WTC11 (cell line): ENCODE data around the gene HBG1. TPM values are rescaled to one million over a fixed set of nuclear protein-coding genes. Genes with fewer than 3 reads are reported as not detected.

ENCODE experiments used
- ATAC-seq: fragments of 200-7000 bp; cut with Tn5 transposase; 2 replicates; pipeline ENCODE4 v1.10.0; 2021; ENCODE audit warnings: mild to moderate bottlenecking, moderate library complexity
- CTCF ChIA-PET: fragments of 300-600 bp; sonication (Branson Sonifier 250); formaldehyde crosslinking; loops from one replicate; lab custom pipeline; 2021; ENCODE audit warnings: antibody characterized with exemption; lab: Charles Lee
- POLR2A ChIA-PET: fragments of 350-600 bp; sonication (Branson Sonifier 250); formaldehyde crosslinking; loops from one replicate; lab custom pipeline; 2021; ENCODE audit warnings: antibody characterized with exemption; lab: Charles Lee
- DNase-seq: peaks from one replicate; pipeline ENCODE4 v3.0.0; 2021; ENCODE audit warnings: low spot score
- H3K27ac Mint-ChIP-seq: 2 replicates; pipeline ENCODE4 v1.8.0; 2021; ENCODE audit warnings: mixed read lengths
- H3K27me3 Mint-ChIP-seq: 2 replicates; pipeline ENCODE4 v1.8.0; 2021; ENCODE audit warnings: low read depth, mild to moderate bottlenecking, moderate library complexity, mixed read lengths
- H3K36me3 Mint-ChIP-seq: 2 replicates; pipeline ENCODE4 v1.8.0; 2021; ENCODE audit warnings: mixed read lengths
- H3K4me1 Mint-ChIP-seq: 2 replicates; pipeline ENCODE4 v1.8.0; 2022; ENCODE audit warnings: mixed read lengths
- H3K4me3 Mint-ChIP-seq: 2 replicates; pipeline ENCODE4 v1.8.0; 2021; ENCODE audit warnings: mild to moderate bottlenecking, moderate library complexity, mixed read lengths
- H3K9me3 Mint-ChIP-seq: 2 replicates; pipeline ENCODE4 v1.8.0; 2021; ENCODE audit warnings: mixed read lengths
- CBFB ChIP-seq: sonication (generic); formaldehyde crosslinking; IDR thresholded peaks from 2 replicates; pipeline ENCODE4 v1.8.1; 2022; ENCODE audit warnings: mild to moderate bottlenecking, low read depth, missing genetic modification reagents
- ELF4 ChIP-seq: sonication (generic); formaldehyde crosslinking; IDR thresholded peaks from 2 replicates; pipeline ENCODE4 v1.8.1; 2022; ENCODE audit warnings: low read depth, mild to moderate bottlenecking, moderate library complexity, missing genetic modification reagents
- GABPB1 ChIP-seq: sonication (generic); formaldehyde crosslinking; IDR thresholded peaks from 2 replicates; pipeline ENCODE4 v1.8.1; 2023; ENCODE audit warnings: mild to moderate bottlenecking, missing genetic modification reagents
- GRHL2 ChIP-seq: fragments of 250-450 bp; sonication (Bioruptor Pico); IDR thresholded peaks from 2 replicates; pipeline ENCODE4 v1.8.0; 2022; ENCODE audit warnings: mild to moderate bottlenecking, moderate library complexity; ENCODE audit not compliant: insufficient replicate concordance, severe bottlenecking
- HMGA2 ChIP-seq: fragments of 250-450 bp; sonication (Bioruptor Pico); IDR thresholded peaks from 2 replicates; pipeline ENCODE4 v1.4.0; 2021; ENCODE audit warnings: mild to moderate bottlenecking, moderate library complexity
- NFATC4 ChIP-seq: fragments of 250-450 bp; sonication (Bioruptor Pico); IDR thresholded peaks from 2 replicates; pipeline ENCODE4 v1.9.0; 2021; ENCODE audit warnings: mild to moderate bottlenecking
- NFE2L1 ChIP-seq: sonication (generic); formaldehyde crosslinking; IDR thresholded peaks from 2 replicates; pipeline ENCODE4 v1.8.1; 2023; ENCODE audit warnings: missing genetic modification reagents
- RORB ChIP-seq: fragments of 250-450 bp; sonication (Bioruptor Pico); IDR thresholded peaks from 2 replicates; pipeline ENCODE4 v1.9.0; 2021; ENCODE audit warnings: mild to moderate bottlenecking
- SP1 ChIP-seq: sonication (generic); formaldehyde crosslinking; conservative IDR thresholded peaks from 2 replicates; pipeline ENCODE4 v1.8.1; 2022; ENCODE audit warnings: missing genetic modification reagents
- ZNF138 ChIP-seq: sonication (generic); formaldehyde crosslinking; conservative IDR thresholded peaks from 2 replicates; pipeline ENCODE4 v1.8.1; 2022; ENCODE audit warnings: mild to moderate bottlenecking, moderate library complexity, missing genetic modification reagents
- ZNF219 ChIP-seq: sonication (generic); formaldehyde crosslinking; IDR thresholded peaks from 2 replicates; pipeline ENCODE4 v1.8.0; 2023; ENCODE audit warnings: missing genetic modification reagents, mild to moderate bottlenecking, borderline replicate concordance
- ZNF317 ChIP-seq: sonication (generic); formaldehyde crosslinking; IDR thresholded peaks from 2 replicates; pipeline ENCODE4 v1.8.1; 2023; ENCODE audit warnings: low read depth, mild to moderate bottlenecking, moderate library complexity, missing genetic modification reagents, borderline replicate concordance
- ZNF671 ChIP-seq: fragments of 250-450 bp; sonication (Bioruptor Pico); IDR thresholded peaks from 2 replicates; pipeline ENCODE4 v1.8.0; 2021; ENCODE audit warnings: mild to moderate bottlenecking
- total RNA-seq: library from RNA; stranded (reverse); gene quantifications from 3 replicates; pipeline ENCODE4 v1.2.3, GENCODE V29; 2021
- TF ChIP-seq, protein P1 (sequence below): sonication (generic); formaldehyde crosslinking; IDR thresholded peaks from 2 replicates; pipeline ENCODE4 v1.8.1; 2022; ENCODE audit warnings: mild to moderate bottlenecking, moderate library complexity, missing genetic modification reagents
- TF ChIP-seq, protein P2 (sequence below): fragments of 250-450 bp; sonication (Bioruptor Pico); IDR thresholded peaks from 2 replicates; pipeline ENCODE4 v1.9.0; 2021; ENCODE audit warnings: moderate library complexity, mild to moderate bottlenecking, inconsistent platforms, borderline replicate concordance
- TF ChIP-seq, protein P3 (sequence below): fragments of 250-450 bp; sonication (Bioruptor Pico); IDR thresholded peaks from 2 replicates; pipeline ENCODE4 v2.1.2; 2022; ENCODE audit warnings: mild to moderate bottlenecking, moderate library complexity
- TF ChIP-seq, protein P4 (sequence below): fragments of 250-450 bp; sonication (Bioruptor Pico); conservative IDR thresholded peaks from 2 replicates; pipeline ENCODE4 v1.9.0; 2021; ENCODE audit warnings: mild to moderate bottlenecking
- TF ChIP-seq, protein P5 (sequence below): sonication (generic); formaldehyde crosslinking; IDR thresholded peaks from 2 replicates; pipeline ENCODE4 v1.8.0; 2023; ENCODE audit warnings: missing genetic modification reagents
- TF ChIP-seq, protein P6 (sequence below): sonication (generic); formaldehyde crosslinking; IDR thresholded peaks from 2 replicates; pipeline ENCODE4 v1.8.1; 2023; ENCODE audit warnings: mild to moderate bottlenecking, missing genetic modification reagents, moderate library complexity
- TF ChIP-seq, protein P7 (sequence below): sonication (generic); formaldehyde crosslinking; IDR thresholded peaks from 2 replicates; pipeline ENCODE4 v1.8.1; 2023; ENCODE audit warnings: mild to moderate bottlenecking, missing genetic modification reagents

Gene HBG1
- total RNA-seq, 1 experiment from 2014 or later: 3.4 TPM

DNA sequence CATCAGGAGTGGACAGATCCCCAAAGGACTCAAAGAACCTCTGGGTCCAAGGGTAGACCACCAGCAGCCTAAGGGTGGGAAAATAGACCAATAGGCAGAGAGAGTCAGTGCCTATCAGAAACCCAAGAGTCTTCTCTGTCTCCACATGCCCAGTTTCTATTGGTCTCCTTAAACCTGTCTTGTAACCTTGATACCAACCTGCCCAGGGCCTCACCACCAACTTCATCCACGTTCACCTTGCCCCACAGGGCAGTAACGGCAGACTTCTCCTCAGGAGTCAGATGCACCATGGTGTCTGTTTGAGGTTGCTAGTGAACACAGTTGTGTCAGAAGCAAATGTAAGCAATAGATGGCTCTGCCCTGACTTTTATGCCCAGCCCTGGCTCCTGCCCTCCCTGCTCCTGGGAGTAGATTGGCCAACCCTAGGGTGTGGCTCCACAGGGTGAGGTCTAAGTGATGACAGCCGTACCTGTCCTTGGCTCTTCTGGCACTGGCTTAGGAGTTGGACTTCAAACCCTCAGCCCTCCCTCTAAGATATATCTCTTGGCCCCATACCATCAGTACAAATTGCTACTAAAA is 22.8 kb downstream of the HBG1 start, which contains the start of gene HBB:
TSS of gene HBB (minus strand) at position 340 of the 579 bp plus-strand sequence. CDS start at position 290, 50 bp downstream.
- ATAC-seq: no peak
- no peak within 1 kb of the TSS for H3K4me3 Mint-ChIP-seq
- CTCF ChIA-PET: no interaction called here
- POLR2A ChIA-PET: no interaction called here
- H3K27me3 Mint-ChIP-seq: no peaks in the 10 kb centered on the region
- no peak for DNase-seq
- TF ChIP-seq, protein P1, sequence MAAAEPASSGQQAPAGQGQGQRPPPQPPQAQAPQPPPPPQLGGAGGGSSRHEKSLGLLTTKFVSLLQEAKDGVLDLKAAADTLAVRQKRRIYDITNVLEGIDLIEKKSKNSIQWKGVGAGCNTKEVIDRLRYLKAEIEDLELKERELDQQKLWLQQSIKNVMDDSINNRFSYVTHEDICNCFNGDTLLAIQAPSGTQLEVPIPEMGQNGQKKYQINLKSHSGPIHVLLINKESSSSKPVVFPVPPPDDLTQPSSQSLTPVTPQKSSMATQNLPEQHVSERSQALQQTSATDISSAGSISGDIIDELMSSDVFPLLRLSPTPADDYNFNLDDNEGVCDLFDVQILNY (CRISPR knock-in tag): no peak
- no peak for TF ChIP-seq RORB (CRISPR knock-in tag)
- TF ChIP-seq GRHL2 (CRISPR knock-in tag): no peak
- TF ChIP-seq, protein P2, sequence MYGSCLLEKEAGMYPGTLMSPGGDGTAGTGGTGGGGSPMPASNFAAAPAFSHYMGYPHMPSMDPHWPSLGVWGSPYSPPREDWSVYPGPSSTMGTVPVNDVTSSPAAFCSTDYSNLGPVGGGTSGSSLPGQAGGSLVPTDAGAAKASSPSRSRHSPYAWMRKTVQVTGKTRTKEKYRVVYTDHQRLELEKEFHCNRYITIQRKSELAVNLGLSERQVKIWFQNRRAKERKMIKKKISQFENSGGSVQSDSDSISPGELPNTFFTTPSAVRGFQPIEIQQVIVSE (CRISPR knock-in tag): no peak
- TF ChIP-seq, protein P3, sequence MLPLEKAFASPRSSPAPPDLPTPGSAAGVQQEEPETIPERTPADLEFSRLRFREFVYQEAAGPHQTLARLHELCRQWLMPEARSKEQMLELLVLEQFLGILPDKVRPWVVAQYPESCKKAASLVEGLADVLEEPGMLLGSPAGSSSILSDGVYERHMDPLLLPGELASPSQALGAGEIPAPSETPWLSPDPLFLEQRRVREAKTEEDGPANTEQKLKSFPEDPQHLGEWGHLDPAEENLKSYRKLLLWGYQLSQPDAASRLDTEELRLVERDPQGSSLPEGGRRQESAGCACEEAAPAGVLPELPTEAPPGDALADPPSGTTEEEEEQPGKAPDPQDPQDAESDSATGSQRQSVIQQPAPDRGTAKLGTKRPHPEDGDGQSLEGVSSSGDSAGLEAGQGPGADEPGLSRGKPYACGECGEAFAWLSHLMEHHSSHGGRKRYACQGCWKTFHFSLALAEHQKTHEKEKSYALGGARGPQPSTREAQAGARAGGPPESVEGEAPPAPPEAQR (CRISPR knock-in tag): no peak
- no peak for TF ChIP-seq ELF4 (CRISPR knock-in tag)
- TF ChIP-seq ZNF138 (CRISPR knock-in tag): no peak
- no peak for TF ChIP-seq CBFB (CRISPR knock-in tag)
- no peak for TF ChIP-seq SP1
- TF ChIP-seq HMGA2 (CRISPR knock-in tag): no peak
- TF ChIP-seq NFATC4 (CRISPR knock-in tag): no peak
- TF ChIP-seq ZNF671 (CRISPR knock-in tag): no peak
- TF ChIP-seq, protein P4, sequence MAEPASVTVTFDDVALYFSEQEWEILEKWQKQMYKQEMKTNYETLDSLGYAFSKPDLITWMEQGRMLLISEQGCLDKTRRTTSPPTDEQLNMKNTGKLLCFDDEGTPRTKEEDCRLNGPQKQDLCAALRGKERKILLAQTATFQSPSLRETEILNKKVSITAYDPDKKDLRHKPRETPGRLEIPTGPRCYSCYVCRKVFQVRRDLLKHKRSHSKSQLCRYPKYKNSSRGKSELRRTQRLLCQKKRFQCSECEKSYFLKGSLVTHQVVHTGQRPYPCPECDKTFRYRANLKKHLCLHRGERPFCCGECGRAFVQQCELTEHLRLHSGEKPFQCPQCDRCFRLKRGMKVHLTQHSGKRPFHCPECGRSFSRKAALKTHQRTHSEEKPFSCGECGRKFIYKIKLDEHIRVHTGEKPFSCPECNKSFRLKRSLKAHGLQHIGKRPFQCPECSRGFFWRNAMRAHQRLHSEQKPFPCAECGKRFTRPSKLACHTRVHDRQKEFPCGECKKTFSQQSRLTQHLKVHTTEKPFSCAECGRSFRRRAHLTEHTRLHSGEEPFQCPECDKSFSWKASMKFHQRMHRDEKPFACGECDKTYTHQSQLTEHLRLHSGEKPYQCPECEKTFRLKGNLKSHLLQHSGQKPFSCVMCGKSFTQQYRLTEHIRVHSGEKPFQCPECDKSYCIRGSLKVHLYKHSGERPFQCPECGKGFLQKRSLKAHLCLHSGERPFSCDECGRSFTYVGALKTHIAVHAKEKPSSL: no peak
- TF ChIP-seq, protein P5, sequence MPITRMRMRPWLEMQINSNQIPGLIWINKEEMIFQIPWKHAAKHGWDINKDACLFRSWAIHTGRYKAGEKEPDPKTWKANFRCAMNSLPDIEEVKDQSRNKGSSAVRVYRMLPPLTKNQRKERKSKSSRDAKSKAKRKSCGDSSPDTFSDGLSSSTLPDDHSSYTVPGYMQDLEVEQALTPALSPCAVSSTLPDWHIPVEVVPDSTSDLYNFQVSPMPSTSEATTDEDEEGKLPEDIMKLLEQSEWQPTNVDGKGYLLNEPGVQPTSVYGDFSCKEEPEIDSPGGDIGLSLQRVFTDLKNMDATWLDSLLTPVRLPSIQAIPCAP (CRISPR knock-in tag): no peak
- TF ChIP-seq, protein P6, sequence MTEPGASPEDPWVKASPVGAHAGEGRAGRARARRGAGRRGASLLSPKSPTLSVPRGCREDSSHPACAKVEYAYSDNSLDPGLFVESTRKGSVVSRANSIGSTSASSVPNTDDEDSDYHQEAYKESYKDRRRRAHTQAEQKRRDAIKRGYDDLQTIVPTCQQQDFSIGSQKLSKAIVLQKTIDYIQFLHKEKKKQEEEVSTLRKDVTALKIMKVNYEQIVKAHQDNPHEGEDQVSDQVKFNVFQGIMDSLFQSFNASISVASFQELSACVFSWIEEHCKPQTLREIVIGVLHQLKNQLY (CRISPR knock-in tag): no peak
- TF ChIP-seq ZNF317: no peak
- TF ChIP-seq, protein P7, sequence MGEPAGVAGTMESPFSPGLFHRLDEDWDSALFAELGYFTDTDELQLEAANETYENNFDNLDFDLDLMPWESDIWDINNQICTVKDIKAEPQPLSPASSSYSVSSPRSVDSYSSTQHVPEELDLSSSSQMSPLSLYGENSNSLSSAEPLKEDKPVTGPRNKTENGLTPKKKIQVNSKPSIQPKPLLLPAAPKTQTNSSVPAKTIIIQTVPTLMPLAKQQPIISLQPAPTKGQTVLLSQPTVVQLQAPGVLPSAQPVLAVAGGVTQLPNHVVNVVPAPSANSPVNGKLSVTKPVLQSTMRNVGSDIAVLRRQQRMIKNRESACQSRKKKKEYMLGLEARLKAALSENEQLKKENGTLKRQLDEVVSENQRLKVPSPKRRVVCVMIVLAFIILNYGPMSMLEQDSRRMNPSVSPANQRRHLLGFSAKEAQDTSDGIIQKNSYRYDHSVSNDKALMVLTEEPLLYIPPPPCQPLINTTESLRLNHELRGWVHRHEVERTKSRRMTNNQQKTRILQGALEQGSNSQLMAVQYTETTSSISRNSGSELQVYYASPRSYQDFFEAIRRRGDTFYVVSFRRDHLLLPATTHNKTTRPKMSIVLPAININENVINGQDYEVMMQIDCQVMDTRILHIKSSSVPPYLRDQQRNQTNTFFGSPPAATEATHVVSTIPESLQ: no peak
- no peak for TF ChIP-seq ZNF219
- no peak for TF ChIP-seq GABPB1 (CRISPR knock-in tag)
- no peak for TF ChIP-seq NFE2L1 (CRISPR knock-in tag)
- peaks cover 5% of the 10 kb centered on the region for H3K36me3 Mint-ChIP-seq
- H3K9me3 Mint-ChIP-seq: peaks cover 5% of the 10 kb centered on the region; the same call in 1 of the 2 replicates
- H3K27ac Mint-ChIP-seq: no peak within 1 kb of the TSS
- peaks cover 3% of the 10 kb centered on the region; the same call in 1 of the 2 replicates for H3K4me1 Mint-ChIP-seq
